GM21576 (cell line): ENCODE results near the gene XPO6.

Source experiments
- ATAC-seq: cut with Tn5 transposase; IDR thresholded peaks from one replicate; pipeline ENCODE4 v1.9.1; 2021; ENCODE audit warnings: mild to moderate bottlenecking, moderate library complexity; ENCODE audit not compliant: unreplicated experiment

Gene XPO6

DNA sequence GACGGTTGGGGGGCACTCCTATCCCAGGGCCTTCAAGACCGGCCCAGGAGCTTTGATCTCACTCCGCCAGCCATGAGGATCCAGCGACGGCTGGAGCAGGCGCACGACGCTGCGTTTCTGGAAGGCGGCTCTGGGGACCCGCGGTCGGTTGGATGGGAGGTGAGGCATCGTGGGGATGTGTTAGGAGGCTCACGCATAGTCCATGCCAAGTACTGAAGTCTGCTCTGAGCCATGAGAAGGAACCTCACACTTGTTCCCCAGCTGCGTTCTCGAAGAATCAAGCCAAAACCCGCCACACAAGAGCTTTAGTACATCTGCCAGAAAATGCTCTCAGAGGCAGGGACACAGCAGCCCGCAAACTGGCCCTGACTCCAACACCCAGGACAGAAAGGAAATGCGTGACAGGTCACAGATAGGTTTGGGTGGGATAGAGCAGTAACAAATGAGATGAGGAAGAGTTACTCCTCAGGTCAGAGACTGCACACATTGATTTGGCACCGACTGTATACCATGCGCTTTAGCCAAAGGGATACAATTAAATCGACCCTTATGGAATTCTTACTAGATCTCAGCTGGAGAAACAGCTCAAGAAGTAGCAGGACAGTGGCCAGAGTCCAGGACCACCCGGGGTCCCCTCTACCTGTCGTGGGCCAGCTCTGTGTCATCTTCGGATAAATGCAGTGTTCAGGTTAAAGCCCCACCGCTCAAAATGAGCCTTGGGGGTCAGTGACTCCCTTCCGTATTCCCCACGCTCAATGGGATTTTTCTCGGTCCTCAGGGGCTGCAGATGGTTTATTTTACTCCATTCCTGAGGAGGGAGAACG is 141.6 kb downstream of the XPO6 start:
- ATAC-seq, result no peak

DNA sequence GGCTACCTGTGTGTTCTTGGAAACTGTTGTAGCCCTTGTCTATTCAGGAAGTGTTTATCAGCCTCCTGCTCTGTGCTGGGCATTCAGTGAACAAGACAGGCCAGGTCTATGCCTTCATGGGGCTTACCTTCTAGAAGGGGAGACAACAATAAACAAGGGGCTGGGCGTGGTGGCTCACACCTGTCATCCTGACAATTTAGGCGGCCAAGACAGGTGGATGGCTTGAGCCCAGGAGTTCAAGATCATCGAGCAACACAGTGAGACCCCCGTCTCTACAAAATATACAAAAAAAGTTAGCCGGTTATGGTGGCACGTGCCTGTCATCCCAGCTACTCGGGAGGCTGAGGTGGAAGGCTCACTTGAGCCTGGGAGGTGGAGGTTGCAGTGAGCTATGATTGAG is 142.8 kb downstream of the XPO6 start:
- ATAC-seq, result no peak

DNA sequence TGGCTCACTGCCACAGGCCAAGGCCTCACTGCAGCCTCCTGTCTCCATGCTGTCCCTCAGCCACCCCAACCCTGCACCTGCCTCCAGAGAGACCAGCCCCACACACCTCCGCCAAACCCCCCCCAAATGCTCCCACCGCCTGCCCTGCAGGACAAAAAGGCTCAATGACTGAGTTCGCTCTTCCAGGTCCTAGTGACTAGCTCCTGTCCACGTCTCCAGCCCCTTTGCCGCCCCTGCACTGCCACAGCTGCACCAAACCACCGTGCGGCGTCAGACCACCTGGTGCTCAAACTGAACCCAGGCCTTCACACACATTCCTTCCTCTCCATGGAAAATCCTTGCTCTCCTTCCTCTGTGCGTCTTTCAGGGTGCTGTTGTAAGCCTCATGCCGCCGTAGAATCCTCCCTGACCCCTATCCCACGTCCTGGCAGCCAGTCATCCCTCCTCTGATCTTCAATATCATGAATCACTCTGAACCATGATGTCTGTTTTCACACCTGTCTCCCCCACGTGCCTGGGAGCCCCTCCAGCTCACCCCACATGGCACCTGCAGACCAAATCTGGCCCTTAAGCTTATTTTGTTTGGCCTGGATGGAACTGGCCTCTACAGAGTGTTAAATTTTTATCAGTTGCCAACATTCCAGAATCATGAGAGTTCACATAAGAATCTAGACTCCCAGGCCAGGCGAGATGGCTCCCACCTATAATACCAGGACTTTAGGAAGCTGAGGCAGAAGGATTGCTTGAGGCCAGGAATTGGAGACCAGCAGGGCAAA is 144.0 kb downstream of the XPO6 start:
- no peak for ATAC-seq

DNA sequence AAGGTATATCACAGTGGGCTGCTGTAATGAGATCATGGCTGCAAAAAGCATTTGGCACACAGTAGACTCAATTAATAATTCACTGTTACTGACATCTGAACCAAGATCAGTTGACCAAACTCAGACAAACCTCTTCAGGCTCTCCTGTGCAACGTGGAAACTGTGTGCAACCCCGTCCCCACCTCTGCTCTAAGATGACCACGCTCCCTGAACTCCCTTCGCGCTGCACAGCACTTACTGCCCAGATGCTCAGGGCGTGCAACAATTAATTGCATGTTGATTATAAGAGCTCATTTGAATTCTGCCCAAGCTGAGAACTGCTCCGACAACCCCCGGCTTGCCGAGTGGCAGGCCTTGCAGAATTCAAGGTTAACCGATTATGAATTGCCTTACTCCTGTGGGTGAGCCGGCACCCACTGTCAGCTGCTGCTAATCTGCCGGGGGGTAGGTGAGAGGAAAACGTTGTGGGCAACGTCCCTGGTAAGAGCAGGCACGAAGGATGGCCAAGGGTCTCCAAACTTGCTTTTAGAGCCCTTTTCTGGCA is 147.0 kb downstream of the XPO6 start:
- ATAC-seq, result no peak

DNA sequence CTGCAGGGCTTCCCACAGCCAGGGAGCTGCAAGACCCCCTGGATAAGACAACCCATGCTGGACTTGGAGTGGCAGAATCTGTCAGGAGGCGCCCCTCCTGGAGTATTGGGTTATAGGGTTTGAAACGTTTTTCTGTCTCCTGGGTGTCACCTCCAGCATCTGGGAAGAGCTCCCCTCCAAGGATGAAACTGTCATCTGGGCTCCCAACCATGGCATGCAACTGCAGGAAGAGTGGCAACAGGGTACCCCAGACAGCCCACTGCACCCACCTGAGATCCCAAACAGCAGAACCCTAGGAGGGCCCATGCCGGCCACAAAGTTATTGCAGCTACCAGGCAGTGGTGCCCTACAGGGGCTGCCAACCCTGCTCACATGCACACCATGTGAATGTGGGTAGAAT is 147.6 kb downstream of the XPO6 start:
- ATAC-seq, result no peak

DNA sequence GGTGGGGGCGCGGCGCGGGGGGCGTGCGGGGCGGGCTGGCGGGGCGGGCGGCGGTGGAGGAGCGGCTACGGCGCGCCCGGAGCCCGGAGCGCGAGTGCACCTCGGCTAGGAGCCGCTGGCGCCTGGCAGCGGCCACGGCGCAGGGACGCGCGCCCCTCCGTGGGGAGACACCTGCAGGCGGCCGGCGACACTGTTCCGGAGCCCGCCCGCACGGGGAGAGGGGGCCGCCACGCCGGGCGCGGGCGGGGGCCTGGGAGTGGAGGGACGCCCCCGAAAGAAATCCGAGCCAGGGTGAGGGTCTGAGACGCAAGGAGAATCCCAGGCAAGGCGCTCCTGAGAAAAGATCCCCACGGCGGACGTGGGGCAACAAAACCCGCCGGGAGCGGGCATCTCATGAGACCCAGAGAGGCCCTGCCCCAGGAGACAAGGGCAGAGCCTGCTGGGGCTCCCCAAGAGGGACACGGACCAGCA is 148.1 kb downstream of the XPO6 start, which contains the start of gene GSG1L:
TSS of gene GSG1L (minus strand) at position 124 of the 471 bp plus-strand sequence. CDS start 290 bp downstream, outside the sequence.
- ATAC-seq, result no peak

DNA sequence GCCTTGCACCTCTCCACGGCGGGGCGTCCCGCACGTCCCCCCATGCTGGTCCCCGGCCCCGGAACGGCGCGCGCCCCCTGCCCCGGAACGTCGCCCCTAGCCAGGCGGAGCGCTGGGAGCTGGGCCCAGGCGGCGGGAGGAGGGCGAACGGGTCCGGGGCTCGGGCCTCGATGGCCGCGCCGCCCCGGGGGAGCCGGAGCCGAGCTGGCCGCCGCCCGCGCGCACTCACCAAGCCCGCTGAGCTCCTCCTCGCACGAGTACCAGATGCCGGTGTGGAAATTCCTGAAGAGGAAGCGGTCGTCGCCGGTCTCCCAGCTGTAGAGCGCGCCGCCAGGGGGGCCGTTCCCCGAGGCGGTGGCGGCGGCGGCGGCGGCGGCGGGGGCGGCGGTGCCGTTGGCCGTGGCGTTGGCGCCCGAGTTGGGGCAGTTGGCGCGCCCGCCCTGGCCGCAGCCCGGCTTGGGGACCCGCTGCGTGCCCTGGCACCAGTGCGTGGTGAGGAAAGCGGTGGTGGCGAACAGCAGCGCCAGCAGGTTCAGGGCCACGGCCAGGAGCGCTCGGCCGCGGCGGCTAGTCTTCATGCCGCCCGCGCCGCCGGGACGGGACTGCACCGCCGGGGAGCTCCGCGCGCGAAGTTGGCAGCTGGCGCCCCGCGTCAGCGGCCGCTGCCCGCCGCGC is 148.8 kb downstream of the XPO6 start:
- no peak for ATAC-seq

DNA sequence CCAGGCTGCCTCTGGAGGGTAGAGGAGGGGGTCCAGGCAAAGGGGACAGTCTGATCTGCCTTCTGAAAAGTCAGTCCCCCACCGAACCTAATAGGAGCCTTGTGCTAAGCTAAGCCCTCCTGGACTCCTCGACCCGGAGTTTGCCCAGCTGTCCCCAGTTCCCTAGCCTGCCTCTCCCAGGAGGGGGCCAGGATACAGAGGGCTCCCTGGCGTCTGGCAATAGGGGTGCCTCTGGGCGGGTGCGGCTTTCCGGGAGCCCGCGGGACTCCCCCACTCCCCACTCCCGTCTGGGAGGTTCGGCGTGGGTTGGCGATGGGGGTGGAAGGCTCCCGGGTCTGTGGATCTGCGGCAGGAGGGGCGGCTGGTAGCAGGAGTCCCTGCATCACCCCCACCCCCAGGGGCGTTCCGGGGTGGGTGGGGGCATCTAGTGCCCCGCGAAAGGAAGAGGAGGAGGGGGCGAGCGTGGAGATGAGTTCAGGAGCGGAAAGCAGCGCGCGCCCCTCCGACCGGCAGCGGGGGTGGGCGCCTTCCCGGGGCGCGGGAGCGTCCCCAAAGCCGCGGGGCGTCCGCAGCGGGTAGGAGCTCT is 149.4 kb downstream of the XPO6 start:
- ATAC-seq, result no peak

DNA sequence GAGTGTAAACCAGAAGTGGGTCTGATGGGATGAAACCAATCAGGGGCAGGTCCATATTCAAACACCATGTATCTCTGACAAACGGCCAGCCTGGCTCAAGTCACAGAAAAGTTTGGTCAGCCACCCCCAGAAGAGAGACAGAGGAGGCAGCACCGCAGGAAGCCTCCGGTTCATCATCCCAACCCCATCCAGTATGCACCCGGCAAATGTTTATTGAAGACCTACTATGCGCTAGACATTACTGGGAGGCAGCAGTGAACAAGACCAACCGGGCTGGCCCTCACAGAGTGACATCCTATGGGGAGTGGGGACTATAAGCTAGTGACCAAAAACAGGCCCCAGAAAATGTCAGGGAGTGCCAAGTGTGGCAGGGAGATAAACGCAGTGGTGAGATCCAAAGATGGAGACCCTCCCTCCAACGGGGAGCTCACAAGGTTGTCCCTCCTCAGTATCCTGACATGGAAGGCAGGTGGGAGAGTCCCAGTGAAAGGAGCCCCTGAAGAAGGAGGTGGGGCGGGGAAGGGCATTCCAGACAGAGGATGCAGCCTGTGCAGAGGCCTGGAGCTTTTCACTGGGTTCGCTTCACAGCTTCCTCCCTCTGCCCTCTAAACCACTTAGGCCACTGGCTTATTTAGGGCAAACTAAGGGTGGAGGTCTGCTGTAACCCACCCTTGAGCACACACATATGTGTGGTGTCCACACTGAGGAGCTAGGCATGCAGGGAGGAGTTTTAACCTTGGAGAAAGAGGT is 150.2 kb downstream of the XPO6 start:
- no peak for ATAC-seq

DNA sequence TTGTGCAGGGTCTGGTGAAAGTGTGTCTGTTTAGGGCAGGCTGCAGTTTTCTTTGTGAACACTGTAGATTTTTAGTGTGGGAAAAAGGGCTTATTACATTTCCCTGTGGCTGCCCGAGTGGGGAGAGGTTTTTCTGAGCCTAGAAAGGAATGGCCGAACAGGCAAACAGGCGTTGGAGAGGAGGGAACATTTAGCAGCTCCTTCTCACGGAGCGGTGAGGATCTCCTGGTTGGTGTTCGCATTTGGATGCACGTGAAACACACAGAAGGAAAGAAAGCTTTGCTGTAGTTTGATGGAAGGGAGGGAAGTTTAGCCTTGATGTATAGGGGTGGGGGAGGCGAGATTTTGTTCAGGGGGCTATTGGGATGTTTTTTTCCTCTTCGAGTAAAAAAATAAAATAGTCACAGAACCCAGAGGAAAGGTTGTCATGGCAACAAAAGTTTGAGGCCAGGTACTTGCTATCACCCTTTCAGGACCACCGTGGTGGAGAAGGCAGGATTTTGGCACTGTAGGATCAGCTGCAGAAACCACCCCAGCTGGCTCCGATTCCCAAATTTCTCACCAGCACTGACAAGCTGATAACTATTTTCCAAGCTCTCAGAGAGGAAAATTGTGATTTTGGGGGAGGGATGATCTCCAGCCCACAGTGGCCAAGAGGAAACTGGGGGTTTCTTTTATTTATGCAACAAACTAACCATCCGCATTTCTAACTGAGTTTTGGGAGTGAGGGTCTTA is 151.8 kb downstream of the XPO6 start:
- no peak for ATAC-seq

DNA sequence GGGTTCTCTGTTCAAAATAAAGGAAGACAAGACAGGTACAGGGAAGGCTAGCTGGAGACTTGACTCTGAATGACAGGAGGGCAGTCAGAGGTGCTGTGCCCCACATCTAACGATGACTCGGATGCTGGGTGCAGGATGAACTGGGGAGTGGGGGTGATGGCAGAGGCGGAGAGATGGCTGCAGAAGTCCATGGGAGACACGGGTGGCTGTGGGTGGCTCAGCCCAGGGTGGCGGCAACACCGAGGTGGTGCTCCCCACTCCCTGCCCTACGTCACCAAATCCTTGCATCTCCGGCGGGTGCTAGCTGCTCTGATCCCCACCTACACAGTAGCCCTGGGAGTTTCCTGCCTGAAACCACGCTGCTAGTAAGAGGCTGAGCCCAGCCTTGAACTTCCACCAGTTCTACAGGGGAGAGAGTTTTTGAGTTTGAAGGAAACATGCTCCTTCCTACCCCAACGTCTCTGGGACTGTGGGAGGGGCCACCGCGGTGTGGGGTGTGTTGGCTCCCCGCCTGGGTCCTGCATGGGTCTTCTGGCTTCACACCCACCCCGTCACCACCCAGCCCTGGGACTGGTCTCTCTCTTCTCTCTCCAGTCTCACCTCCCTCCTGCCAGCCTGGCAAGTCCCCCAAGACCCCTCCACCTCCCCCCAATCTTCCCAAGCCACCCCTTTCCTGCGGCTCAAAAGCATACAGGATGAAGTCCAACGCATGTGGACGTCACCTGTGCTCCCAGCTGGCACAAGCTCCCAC is 152.8 kb downstream of the XPO6 start:
- ATAC-seq, result no peak

DNA sequence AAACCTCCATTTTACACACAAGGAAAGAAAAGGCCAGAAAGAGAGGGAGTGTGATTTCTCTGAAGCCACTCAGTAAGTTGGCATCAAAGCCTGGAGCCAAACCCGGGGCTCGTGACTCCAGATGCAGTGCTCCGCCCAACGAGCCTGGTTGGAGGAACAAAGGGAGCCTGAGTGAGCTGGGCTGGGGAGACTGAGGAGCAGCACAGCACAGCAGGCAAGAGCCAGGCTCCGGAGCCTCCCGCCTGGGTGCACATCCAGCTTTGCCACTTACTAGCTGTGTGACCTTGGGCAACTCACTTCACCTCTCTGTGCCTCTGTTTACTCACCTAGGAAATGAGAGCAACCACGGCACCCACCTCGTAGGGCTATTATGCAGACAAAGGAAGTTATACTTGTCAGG is 153.8 kb downstream of the XPO6 start:
- ATAC-seq, result no peak

DNA sequence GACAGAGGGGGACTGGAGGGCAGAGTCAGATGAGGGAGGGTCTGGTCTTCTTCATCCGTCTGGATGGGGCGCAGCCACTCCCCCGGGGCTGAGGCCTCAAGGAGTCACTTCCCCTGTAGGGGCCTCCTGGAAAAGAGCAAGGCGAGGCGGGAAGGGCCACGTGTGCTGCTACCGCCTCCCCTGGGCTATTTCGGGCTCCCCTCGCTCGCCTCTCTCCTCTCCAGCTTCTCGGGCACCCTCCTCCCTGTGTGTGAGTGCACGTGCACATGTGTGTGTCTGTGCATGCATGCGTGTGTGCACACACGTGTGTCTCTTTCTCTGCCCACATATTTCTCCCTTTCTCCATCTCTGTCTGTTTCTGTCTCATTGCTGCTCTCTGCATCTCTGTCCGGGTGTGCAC is 158.3 kb downstream of the XPO6 start:
- no peak for ATAC-seq

DNA sequence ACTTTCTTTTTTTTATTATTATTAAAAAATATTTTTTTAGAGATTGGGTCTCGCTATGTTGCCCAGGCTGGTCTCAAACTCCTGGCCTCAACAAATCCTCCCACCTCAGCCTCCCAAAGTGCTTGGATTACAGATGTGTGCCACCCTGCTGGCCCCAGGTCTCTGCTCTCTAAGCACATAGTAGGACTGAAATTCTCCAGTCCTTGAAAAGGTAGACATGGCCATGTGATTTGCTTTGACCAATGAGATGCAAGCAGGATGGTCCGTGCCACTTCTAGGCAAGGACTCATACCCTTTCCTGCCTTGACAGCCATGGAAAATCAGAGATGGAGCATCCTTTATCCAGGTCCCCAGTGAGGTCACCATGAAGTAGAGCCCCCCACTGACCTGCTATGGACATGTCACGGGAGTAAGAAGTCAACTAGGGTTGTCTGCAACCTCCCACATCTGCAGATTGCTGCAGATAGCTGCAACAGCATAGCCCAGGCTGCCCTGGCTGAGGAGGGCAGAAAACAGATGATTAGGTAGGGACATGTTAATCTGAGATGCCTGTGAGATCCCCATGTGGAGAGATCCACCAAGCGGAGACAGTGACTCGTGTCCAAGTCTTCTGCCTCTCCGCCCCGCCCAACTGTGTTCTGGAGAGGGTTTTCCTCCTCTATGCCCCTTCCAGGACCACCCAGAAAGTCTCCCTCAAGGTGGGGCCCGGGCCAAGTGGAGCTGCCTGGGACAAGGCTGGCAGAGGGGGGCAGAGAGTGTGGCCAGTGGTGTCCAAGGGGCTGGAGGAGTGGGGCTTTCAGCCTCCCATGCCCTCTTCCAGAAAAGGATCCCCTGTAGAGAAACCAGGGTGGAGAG is 159.3 kb downstream of the XPO6 start:
- no peak for ATAC-seq

DNA sequence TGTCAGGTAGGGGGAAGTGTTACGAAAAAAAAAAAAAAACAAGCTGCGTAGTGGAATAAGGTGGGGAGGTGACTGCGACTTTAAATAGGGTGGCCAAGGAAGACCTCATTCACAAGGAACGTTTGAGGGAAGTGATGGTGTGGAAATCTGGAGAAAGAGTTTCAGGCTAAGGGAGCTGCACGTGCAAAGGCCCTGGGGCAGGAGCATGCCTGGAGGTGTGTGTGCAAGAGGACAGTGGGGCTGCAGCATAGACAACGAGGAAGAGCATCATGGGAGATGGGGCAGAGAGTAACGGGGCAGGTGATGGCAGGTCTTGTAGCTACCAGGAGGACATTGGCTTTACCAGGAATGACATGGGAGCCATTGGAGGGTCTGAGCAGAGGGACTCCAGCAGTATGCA is 160.3 kb downstream of the XPO6 start:
- no peak for ATAC-seq
